Stimulated activated naive CD8-positive, alpha-beta T cell treated with anti-CD3 and anti-CD28 coated beads, Interleukin-15, amount 100 ng/mL, for 72 hours (primary cell): ENCODE measurements around the gene LIG1.

Source experiments
- ATAC-seq: fragments of 150-1000 bp; cut with Tn5 transposase; 2 replicates; pipeline ENCODE4 v1.10.0; 2021; ENCODE audit warnings: mild to moderate bottlenecking, moderate library complexity
- DNase-seq, 2 donors: peaks; one replicate each; pipeline ENCODE4 v3.0.0; 2021 to 2022
- H3K27ac Mint-ChIP-seq, 2 donors: one replicate each; pipeline ENCODE4 v1.8.0; 2022; ENCODE audit warnings: mild to moderate bottlenecking in 2 of 2, mixed read lengths in 2 of 2, moderate library complexity in 2 of 2
- H3K27me3 Mint-ChIP-seq: one replicate; pipeline ENCODE4 v1.8.0; 2022; ENCODE audit warnings: mixed read lengths
- H3K4me1 Mint-ChIP-seq: one replicate; pipeline ENCODE4 v1.8.0; 2022; ENCODE audit warnings: mild to moderate bottlenecking, mixed read lengths
- H3K4me3 Mint-ChIP-seq, 2 donors: one replicate each; pipeline ENCODE4 v1.8.0; 2022; ENCODE audit warnings: mild to moderate bottlenecking in 2 of 2, mixed read lengths in 2 of 2, moderate library complexity in 1 of 2
- H3K9me3 Mint-ChIP-seq, 2 donors: one replicate each; pipeline ENCODE4 v1.8.0; 2022; ENCODE audit warnings: mixed read lengths in 2 of 2

LIG1 gene

DNA sequence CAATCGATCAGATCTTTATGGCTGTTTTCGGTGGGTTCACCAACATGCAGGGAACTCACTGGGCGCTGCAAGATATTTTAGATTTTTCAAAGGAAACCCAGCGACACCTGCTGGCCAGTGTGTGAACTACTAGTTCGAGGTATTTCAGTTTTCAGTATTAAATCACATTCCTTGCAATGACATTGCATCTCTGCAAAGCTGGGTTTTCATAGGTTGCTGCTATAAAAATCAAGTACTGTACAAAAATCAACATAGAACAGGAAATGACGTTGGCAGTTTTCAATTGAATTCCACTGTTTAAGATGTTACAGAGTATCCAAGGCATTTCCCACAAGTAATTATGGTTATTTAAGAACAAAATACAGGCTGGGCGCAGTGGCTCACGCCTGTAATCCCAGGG lies 17.6 kb downstream of the LIG1 start:
- Mint-ChIP-seq H3K27ac (peak overlapping the region in 1 of 2 donors; percentile 23), H3K27me3 (no peaks in the 10 kb centered on the region), H3K4me1 (no peaks in the 10 kb centered on the region), H3K9me3 (no peaks in the 10 kb centered on the region), H3K4me3 (no peak overlapping the region)
- DNase-seq (peak; percentile 50 to 52), ATAC-seq (peak; percentile 61)

DNA sequence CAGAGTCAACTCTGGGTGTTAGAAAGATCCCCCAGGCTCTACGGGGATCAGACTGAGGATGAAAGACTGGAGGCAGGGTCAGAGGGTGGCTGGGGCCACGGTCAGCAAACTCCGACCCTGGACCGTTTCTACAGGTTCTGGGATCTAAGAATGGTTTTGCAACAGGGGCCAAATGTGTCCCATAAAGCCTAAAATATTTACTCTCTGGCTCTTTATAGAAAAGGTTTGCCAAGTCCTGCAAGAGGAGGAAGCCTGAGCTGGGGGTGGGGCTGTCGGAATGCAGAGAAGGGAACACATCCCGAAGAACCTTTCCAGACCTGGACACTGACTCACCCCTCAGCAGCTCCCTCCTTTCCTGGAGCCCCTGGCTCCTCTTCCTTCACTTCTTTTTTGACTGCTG lies 20.7 kb downstream of the LIG1 start:
- ATAC-seq = no peak

DNA sequence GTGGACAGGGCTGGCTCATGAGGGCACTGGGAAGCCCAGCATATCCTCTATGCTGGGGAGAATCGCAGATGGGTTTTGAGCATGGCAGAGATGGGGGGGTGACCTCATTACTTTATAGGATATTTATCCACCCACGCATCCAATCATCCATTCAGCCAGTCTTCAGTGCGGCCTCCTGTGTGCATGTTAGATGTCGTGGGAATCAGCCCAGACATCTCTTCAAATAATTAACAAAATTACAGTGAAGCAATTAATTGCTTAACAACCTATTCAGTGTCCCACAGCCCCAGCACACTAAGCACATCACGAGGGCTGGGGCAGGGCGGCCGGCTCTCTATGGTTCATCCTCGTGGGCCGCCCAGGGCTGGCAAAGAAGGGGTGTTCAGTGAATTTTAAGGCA lies 21.6 kb downstream of the LIG1 start:
- Mint-ChIP-seq H3K9me3 (no peaks in the 10 kb centered on the region), H3K4me1 (no peaks in the 10 kb centered on the region), H3K27me3 (no peaks in the 10 kb centered on the region), H3K27ac (peak overlapping the region in 1 of 2 donors; percentile 93), H3K4me3 (no peak overlapping the region)
- no peak for ATAC-seq
- DNase-seq = no peak

More for the DNA sequence above, 20.7 kb downstream of the LIG1 start:
- no peaks in the 10 kb centered on the region for H3K4me1 Mint-ChIP-seq
- DNase-seq = no peak
- H3K9me3 Mint-ChIP-seq = no peaks in the 10 kb centered on the region
- H3K27me3 Mint-ChIP-seq = no peaks in the 10 kb centered on the region
- no peak overlapping the region for H3K4me3 Mint-ChIP-seq
- H3K27ac Mint-ChIP-seq = no peak overlapping the region

DNA sequence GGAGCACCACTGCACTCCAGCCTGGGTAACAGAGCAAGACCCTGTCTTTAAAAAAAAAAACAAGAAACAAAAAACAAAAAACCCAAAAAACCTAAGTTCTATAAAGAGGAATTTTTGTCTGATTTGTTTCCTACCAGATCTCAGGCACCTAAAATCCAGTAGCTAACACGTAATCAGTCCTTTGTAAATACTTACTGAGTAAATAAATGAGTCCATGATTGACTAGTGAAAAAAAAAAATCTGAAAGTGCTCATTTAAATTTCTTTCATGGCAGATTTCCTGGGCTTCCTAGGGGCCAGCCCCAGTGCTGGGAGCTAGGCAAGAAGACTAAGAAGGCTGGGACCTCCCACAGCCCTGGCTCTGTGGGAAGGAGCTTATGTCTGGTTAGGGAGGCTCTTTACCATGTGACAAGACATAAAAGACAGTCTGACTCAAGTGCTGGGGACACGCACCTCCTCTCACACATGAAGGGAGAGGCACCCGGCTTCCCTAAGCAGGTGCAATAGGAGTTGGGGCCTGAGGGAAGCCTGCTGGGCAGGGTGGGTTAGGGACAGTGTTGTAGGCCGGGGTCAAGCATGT lies 22.5 kb downstream of the LIG1 start:
- no peaks in the 10 kb centered on the region for H3K27me3 Mint-ChIP-seq
- no peaks in the 10 kb centered on the region for H3K4me1 Mint-ChIP-seq
- no peak overlapping the region for H3K4me3 Mint-ChIP-seq
- DNase-seq = no peak
- no peaks in the 10 kb centered on the region for H3K9me3 Mint-ChIP-seq
- H3K27ac Mint-ChIP-seq = no peak overlapping the region
- ATAC-seq = no peak

DNA sequence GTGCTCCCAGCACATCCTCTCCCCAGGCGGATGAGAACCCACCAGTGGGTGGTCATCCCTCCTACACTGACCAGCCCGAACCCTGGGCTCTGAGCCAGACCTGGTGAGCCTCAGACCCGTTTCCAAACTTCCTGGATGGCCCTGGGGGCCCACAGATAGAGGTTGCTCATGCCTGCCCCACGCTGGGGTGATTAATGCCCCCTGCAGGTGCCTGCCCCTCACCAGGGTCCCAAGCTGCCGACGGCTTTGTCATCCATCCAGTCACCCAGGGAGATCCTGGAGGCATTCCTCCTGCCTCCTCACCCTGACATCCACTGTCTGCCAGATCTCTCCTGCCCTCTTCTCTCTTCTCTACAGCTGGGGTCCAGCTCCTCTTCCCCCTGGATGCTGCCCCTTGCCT lies 31.1 kb downstream of the LIG1 start:
- Mint-ChIP-seq H3K4me3 (no peak overlapping the region), H3K9me3 (no peaks in the 10 kb centered on the region), H3K4me1 (no peaks in the 10 kb centered on the region), H3K27me3 (no peaks in the 10 kb centered on the region), H3K27ac (peak overlapping the region in 1 of 2 donors; percentile 55)
- DNase-seq (no peak), ATAC-seq (no peak)

DNA sequence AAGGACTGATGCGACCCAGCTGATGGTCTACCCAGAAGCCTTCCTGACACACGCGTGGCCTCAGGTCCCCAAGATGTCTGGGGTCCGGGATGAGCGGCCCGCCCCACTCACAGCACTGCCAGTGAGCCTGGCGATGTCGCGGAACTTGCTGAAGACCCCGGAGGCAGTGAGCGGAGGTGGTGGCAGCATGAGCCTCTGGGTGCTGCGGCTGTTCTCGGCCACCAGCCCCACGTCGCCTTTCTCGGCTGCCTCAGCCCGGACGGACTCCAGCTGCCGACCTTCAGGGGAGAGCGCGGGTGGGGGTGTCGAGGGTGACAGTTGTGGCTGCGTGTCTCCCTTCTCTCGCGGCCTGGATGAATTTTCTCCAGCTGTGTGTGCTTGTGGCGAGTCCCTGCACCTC lies 32.7 kb downstream of the LIG1 start:
- DNase-seq (no peak), ATAC-seq (no peak)
- peak overlapping the region; percentile 65 to 78 for H3K27ac Mint-ChIP-seq
- H3K4me3 Mint-ChIP-seq = no peak overlapping the region
- H3K9me3 Mint-ChIP-seq = no peaks in the 10 kb centered on the region
- no peaks in the 10 kb centered on the region for H3K4me1 Mint-ChIP-seq
- H3K27me3 Mint-ChIP-seq = no peaks in the 10 kb centered on the region

GRCh38 chr19:48136547-48136946 lies 33.6 kb downstream of the LIG1 start:
- Mint-ChIP-seq H3K27ac (peak overlapping the region in 1 of 2 donors; percentile 65), H3K4me3 (no peak overlapping the region), H3K4me1 (no peaks in the 10 kb centered on the region), H3K27me3 (no peaks in the 10 kb centered on the region), H3K9me3 (no peaks in the 10 kb centered on the region)
- DNase-seq = no peak
- no peak for ATAC-seq

DNA sequence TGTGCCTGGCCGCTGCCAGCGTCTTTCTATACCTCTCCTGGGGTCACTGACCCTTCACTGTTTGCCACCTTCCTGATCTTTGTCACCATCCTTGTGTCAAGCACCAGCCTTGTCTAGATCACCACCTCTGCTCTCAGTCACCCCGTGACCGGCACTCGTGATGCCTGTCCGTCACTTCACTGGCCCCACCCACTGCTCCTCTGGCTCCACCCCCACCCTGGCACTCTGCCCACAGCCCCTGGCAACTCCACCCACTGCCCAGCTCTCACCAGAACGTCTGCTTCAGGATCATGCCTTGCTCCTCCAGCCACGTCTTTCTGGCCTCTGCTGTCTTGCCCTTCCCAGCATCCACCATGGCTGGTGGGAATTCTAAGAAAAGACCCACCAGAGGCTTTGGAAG lies 34.7 kb downstream of the LIG1 start:
- H3K9me3 Mint-ChIP-seq = no peaks in the 10 kb centered on the region
- DNase-seq (no peak), ATAC-seq (no peak)
- no peak overlapping the region for H3K27ac Mint-ChIP-seq
- no peak overlapping the region for H3K4me3 Mint-ChIP-seq
- H3K27me3 Mint-ChIP-seq = no peaks in the 10 kb centered on the region
- H3K4me1 Mint-ChIP-seq = no peaks in the 10 kb centered on the region

- no peak for DNase-seq
- Mint-ChIP-seq H3K27ac (no peak overlapping the region), H3K4me3 (no peak overlapping the region), H3K4me1 (no peaks in the 10 kb centered on the region), H3K27me3 (no peaks in the 10 kb centered on the region), H3K9me3 (no peaks in the 10 kb centered on the region)
- ATAC-seq = no peak
Measured at GRCh38 chr19:48133094-48133493, 37.0 kb downstream of the LIG1 start.

- H3K4me3 Mint-ChIP-seq = no peak overlapping the region
Measured at GRCh38 chr19:48127561-48127960, 42.6 kb downstream of the LIG1 start.

DNA sequence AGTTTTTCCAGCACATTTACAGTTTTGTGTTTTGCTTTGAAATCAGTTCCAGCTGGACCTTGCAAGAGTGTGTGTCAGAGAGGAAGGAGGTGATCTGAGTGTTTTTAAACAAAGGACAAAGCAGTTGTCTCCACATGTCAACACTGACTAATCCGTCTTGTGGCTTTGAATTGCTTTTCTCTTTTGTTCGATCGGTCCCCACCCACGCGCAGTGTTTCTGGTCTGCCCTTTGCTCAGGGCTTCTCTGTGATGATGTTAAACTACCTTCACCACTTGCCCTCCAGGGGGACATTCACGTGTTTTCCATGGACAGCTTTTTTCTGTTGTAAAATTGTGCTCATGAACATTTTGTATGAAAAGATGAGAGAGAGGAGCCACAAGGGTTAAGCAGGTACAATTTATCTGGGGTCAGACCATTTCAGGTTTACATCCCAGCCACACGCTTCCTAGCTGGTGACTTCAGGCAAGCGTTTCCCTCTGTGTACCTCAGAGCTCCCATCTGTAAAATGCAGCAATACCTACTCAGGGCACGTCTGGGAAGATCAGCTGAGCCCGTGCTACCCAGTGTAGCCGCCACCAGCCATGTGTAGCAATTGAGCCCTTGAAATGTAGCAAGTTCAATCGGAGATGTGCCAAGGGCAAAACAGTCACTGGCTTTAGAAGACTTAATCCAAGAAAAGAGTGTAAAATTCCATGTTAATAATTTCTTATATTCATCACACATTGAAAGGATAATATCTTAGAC lies 46.1 kb downstream of the LIG1 start:
- Mint-ChIP-seq H3K4me3 (no peak overlapping the region), H3K27me3 (no peaks in the 10 kb centered on the region), H3K27ac (peak overlapping the region; percentile 45 to 63), H3K4me1 (peaks cover 38% of the 10 kb centered on the region), H3K9me3 (no peaks in the 10 kb centered on the region)
- ATAC-seq = peak; percentile 78
- peak; percentile 36 to 48 for DNase-seq

More at GRCh38 chr19:48127561-48127960, 42.6 kb downstream of the LIG1 start:
- Mint-ChIP-seq H3K9me3 (no peaks in the 10 kb centered on the region), H3K27me3 (no peaks in the 10 kb centered on the region), H3K4me1 (peaks cover 30% of the 10 kb centered on the region), H3K27ac (no peak overlapping the region)
- ATAC-seq (no peak), DNase-seq (no peak)

DNA sequence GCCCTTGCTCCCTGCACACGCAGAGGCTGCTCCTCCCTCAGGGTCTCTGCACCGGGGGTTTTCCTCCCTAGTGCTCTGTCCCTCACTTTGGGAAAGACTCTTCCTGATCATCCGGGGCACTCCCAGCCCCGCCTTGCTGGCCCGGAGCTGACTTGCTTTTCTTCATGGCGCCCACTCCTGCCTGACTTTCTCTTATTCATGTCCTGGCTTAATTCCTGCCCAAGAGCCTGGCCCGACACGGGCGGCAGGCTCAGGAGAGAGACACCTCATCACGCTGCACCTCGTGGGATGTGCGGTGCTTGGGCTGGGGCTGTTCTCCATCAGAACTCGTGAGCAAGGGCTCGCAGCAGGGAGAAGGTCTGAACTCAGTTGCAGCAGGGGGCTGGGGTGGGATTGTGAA lies 47.7 kb downstream of the LIG1 start:
- DNase-seq = no peak
- H3K4me3 Mint-ChIP-seq = peak overlapping the region in 1 of 2 donors; percentile 63
- H3K4me1 Mint-ChIP-seq = peaks cover 50% of the 10 kb centered on the region
- no peaks in the 10 kb centered on the region for H3K27me3 Mint-ChIP-seq
- ATAC-seq = no peak
- H3K27ac Mint-ChIP-seq = peak overlapping the region; percentile 52 to 69
- H3K9me3 Mint-ChIP-seq = no peaks in the 10 kb centered on the region

GRCh38 chr19:48121909-48122371 lies 48.2 kb downstream of the LIG1 start:
- Mint-ChIP-seq H3K27me3 (no peaks in the 10 kb centered on the region), H3K4me3 (peak overlapping the region in 1 of 2 donors; percentile 63), H3K9me3 (no peaks in the 10 kb centered on the region), H3K4me1 (peaks cover 50% of the 10 kb centered on the region), H3K27ac (peak overlapping the region in 1 of 2 donors; percentile 69)
- peak; percentile 45 for ATAC-seq
- DNase-seq = no peak

- H3K4me1 Mint-ChIP-seq = peaks cover 50% of the 10 kb centered on the region
- no peak overlapping the region for H3K4me3 Mint-ChIP-seq
- peak overlapping the region; percentile 46 to 80 for H3K27ac Mint-ChIP-seq
- ATAC-seq = no peak
- no peaks in the 10 kb centered on the region for H3K9me3 Mint-ChIP-seq
- no peak for DNase-seq
- no peaks in the 10 kb centered on the region for H3K27me3 Mint-ChIP-seq
Measured at GRCh38 chr19:48121066-48121465, 49.1 kb downstream of the LIG1 start.

- no peak overlapping the region for H3K4me3 Mint-ChIP-seq
- no peak overlapping the region for H3K27ac Mint-ChIP-seq
- ATAC-seq = no peak
- peaks cover 49% of the 10 kb centered on the region for H3K4me1 Mint-ChIP-seq
- no peaks in the 10 kb centered on the region for H3K9me3 Mint-ChIP-seq
- DNase-seq = no peak
- no peaks in the 10 kb centered on the region for H3K27me3 Mint-ChIP-seq
Measured at GRCh38 chr19:48120505-48120904, 49.6 kb downstream of the LIG1 start.

GRCh38 chr19:48118131-48118517 lies 52.0 kb downstream of the LIG1 start:
- Mint-ChIP-seq H3K9me3 (no peaks in the 10 kb centered on the region), H3K27me3 (no peaks in the 10 kb centered on the region), H3K27ac (peak overlapping the region; percentile 83 to 91), H3K4me1 (peaks cover 30% of the 10 kb centered on the region), H3K4me3 (no peak overlapping the region)
- DNase-seq (no peak), ATAC-seq (no peak)
